Mucosa of gallbladder (tissue), 1 donor: ENCODE results near the gene EMC9. TPM values are rescaled to one million over a fixed set of nuclear protein-coding genes. Genes with fewer than 3 reads are reported as not detected.

Source experiments
- DNase-seq: peaks from one replicate; pipeline ENCODE4 v3.0.0-alpha.2; 2020; ENCODE audit warnings: low spot score
- total RNA-seq: library from RNA; stranded (reverse); gene quantifications from one replicate; pipeline ENCODE4 v1.2.1, GENCODE V29; 2021
- donor health status: DM: no; HTN: no; CAD: no.

EMC9 gene
- total RNA-seq, 1 donor from 2014 or later: 24.0 TPM

DNA sequence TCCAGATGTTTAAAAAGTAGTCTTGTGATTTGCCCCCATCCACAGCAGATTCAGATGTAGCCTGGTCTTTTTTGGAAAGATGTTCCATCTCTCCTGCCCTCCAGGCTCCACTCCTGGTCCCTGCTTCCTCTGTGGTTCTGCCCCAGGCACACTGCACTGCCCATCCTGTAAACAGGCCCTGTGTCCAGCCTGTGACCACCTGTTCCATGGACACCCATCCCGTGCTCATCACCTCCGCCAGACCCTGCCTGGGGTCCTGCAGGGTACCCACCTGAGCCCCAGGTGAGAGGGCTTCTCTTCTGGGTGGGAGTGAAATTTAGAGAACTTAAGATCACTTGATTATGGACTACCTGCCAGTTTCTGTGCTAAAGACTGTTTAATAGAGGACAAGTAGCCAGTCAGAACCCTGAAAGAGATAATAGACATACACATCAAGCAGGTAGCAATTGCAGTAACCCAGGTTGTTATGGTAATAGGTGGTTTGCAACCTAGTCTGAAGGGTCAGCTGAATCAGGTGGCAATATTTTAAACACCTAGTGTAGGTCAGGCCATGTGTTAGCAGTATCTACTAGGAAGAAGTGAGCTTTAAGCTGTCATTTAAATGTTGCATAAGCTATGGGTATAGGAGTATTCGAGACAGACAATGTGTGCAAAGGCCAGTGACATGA lies 8.0 kb upstream of the EMC9 start:
- DNase-seq: no peak

DNA sequence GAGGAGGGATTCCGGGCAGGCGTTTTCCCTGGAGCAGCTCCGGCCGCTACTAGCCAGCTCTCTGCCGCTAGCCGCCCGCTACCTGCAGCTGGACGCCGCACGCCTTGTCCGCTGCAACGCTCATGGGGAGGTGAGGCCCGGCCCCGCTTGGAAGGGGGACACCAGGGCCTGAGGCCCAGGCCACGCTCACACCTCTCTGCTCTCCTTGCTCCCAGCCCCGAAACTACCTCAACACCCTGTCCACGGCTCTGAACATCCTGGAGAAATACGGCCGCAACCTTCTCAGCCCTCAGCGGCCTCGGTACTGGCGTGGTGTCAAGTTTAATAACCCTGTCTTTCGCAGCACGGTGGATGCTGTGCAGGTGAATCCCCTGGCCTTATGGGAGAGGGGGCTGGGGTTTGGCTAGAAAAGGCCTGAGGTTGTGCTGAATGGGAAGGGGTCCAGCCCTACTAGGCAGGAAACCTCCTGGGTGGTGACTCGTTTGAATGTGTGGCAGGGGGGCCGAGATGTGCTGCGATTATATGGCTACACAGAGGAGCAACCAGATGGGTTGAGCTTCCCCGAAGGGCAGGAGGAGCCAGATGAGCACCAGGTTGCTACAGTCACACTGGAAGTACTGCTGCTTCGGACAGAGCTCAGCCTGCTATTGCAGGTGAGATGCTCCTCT lies 6.5 kb upstream of the EMC9 start:
- DNase-seq: no peak

DNA sequence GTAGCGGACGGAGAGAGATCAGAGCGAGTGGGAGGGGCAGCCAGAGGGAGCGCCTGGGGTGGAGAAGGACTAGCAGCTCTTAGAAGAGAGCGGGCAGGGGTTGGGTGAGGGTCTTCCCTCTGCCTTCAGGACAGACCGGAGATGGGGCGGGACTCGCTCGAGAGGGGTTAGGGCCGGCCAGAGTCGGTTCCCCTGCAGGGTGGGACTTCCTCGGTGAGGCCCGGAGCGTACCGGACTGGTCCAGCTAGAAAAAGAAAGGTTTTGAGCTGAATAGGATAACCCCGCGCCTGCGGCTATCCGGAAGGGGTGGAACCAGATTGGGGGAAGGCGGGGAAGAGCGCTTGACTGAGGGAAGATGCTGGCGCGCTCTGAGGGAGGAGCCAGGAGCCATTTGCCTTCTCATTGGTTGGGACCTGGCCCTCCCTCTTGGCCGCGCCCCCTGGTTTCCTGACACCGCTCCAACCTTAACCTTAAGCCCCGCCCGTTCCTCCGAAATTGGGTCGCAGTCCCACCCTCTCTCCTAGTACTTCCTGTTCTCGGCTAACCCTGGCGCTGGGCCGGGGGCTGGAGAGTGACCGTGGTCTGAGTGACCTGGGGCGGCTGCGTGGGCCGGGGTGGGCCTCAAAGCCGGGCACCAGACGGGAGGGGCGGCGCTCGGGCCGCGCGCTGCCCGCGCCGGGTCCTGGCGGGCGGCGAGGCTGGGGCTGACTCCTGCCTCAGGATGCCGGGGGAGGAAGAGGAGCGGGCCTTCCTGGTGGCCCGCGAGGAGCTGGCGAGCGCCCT lies 5.8 kb upstream of the EMC9 start, which contains the start of gene RNF31:
TSS of gene RNF31 (plus strand) at position 521 of the 783 bp plus-strand sequence. CDS start at position 722, 201 bp downstream.
- DNase-seq: peak; percentile 98

DNA sequence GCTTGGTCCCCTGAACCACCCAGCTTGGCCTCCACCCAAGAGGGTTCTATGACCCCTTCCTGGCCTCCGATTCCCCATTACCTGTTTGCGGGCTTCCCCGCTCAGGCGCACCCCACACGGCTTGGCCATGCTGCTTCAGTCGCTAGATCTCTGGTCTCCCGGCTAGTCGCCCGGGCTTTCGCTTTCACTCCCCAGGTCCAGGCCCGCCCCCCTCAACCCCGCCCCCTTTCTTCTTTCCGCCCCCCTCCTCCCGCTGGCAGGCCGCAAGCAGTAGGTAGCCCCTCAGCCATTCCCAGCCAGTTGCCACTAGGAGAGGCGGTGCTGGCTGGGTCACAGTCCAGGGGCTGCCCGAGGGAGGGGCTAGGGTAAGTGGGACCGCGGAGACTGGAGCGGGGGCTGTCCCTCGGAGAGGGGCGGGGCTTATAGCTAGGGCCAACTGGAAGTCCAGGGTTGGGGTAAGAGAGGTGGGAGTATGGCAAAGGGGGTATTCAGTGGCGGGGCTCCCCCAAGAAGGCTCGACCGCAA lies 5.1 kb upstream of the EMC9 start, which contains the start of gene PSME2:
TSS of gene PSME2 (minus strand) at position 158 of the 525 bp plus-strand sequence. CDS start at position 129, 29 bp downstream.
- DNase-seq: peak; percentile 93

DNA sequence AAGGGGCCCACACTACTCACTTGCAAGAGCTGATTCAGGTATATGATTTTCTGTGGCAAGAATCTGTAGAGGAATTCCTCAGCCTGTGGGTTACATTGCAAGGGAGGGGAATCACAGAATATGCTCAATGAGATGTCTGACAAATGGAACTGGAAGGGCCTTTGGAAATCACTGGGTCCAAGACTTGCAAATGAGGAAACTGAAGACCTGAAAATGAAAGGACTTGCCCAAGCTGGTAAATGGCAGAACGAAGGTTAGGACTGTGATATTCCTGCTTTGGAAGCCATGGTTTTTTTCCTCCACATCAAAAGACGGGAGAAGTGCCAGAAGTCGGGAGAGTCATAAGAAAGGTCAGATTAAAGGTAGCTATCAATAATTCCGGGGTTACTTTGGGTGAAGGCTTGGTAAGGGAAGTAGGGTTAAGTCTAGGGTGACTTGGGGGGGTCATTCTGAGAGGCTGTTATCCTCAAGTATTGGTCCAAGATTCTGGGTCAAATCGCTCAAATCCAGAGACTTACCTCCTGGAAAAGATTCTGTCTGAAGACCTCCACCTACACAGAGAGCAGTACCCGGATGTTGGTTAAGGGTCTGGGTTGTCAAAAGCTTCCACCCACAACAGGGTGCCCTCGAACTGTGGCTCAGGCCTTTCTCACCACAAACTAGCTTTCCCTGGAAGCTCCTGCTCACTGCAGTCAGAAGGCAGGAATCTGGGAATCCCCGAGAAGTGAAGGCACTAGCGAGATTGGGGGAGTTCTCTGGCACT lies 4.5 kb upstream of the EMC9 start:
- no peak for DNase-seq

DNA sequence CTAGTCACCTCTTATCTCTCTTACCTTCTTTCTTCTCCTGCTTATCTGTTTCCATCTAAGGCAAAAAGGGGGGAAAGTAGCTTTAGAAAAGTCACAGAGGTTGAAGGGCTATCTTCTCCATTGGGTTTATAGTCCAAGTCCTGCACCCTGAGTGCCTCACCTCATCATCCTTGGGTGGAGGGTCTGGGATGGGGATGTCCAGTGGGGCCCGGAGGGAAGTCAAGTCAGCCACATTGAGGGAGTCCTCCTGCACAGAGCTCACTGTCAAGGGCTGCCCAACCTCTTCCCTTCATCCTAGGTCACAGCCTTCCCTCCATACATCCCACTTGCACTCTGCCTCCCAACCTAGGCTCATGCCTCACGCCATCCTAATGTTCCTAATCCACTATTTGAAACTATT lies 3.8 kb upstream of the EMC9 start:
- no peak for DNase-seq

DNA sequence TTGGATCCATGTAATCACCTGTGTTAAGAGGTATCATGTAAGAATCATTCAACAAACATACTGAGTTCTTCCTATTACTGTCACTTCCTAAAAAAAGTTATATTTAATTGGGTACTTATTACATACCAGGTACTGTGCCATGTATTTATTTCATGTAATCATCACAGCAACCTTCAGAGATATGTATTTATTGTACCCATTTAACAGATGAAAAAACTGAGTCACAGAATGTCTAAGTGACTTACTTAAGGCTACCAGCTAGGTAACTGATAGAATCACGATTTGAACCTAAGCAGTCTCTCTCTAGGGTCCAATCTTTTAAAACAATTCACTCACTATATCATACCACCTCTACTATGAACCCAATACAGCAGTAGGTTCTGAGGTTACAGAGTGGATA lies 3.1 kb upstream of the EMC9 start:
- no peak for DNase-seq

DNA sequence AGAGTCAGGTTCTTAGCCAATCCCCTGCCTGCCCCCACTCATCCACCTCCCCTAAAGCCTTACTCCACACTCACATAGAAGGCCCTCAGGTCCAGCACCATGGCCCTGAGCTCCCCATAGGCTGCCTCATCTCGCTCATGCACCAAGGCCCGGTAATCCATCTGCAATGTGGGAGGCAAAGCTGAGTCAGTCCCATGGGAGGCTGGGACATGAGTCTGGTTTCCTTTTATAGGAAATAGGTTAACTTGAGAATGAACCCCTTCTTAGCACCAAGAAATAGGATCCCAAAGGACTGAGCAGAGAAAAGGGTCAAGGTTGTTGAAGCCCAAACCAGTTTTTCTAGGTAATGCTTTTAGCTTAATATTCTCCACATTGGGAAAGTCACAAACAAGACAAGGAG lies 2.1 kb upstream of the EMC9 start:
- no peak for DNase-seq

DNA sequence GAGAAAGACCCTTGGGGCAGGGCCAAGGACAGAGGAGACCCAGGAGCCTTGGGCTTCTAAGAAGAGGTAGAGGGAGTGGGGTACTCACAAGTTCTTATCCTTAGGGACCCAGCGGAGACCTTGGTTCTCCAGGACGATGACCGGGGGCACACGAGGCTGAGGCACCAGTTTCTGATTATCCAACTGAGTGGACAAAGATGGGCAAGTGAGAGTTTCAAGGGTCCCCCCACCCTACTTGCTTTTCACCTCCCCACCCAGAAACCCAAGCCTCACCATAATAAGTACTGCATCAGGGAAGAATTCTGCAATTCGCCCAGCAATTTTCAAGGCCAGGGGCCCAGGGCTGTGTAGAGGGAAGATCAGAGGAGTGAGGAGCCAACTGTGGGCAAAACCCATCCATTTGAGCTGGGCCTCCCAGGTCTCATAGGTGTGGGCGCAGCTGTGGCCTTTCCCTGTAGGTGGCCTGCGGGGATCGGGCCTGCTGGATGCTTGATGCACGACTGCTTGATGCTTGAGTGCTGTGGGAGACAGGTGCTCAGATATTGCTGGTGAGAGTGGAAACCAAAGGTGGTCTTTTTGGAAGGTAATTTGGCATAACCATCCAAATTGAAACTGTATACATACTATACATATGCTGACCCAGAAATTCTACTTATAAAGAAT lies 2.0 kb downstream of the EMC9 start:
- no peak for DNase-seq

DNA sequence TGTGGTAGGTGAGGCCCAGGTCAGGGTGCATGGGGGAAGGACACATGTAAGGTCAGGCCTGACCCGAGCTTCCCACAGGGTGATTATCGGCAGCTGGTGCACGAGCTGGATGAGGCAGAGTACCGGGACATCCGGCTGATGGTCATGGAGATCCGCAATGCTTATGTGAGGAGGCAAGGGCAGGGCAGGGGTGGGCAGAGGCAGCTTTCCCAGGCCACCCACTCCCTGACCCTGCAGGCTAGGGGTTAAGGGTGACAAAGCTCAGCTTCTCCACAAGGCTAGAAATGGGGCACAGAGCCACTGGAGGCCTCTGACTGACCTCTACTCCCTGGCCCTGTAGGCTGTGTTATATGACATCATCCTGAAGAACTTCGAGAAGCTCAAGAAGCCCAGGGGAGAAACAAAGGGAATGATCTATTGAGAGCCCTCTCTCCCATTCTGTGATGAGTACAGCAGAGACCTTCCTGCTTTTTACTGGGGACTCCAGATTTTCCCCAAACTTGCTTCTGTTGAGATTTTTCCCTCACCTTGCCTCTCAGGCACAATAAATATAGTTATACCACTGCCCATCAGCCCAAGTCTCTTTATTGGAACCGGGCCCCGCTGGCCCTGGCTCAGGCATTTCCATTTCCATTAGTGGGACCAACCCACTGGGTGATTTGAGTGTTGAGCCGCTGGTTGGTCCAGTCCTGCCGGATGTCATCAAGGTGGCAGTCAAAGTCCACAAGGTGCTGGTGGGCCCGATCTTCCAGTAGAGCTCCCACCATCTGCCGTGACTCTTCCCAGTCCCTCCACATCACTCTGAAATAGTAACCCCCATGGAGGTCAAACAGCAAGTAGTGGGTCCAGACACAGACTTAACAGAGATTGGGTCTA lies 2.8 kb downstream of the EMC9 start:
- no peak for DNase-seq

DNA sequence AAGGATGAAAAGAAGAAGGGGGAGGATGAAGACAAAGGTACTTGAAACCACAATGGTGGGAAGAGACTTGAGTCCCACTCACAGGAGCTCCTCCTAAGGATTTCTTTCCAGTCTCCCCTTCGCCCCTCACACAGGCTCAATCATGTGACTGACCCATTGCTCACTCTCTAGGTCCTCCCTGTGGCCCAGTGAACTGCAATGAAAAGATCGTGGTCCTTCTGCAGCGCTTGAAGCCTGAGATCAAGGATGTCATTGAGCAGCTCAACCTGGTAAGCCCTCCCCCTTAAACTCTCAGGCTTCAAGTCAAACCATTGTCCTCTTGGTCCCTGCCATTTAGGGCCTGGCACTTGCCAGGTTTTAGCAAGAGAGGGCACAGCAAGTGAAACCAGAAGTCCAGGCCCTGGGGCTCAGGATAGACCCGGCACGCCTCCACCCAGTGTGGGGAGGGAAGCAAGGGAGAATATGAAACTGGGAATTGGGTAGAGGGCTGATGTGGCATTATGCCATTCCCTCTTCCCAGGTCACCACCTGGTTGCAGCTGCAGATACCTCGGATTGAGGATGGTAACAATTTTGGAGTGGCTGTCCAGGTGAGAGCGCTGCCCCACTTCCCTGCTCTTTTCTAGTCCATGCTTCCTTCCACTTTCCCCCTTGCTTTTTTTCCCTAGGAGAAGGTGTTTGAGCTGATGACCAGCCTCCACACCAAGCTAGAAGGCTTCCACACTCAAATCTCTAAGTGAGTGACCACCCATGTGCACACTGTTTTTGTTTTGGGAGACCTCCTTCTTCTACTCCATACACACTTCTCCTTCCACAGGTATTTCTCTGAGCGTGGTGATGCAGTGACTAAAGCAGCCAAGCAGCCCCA lies 3.6 kb downstream of the EMC9 start:
- DNase-seq: no peak

DNA sequence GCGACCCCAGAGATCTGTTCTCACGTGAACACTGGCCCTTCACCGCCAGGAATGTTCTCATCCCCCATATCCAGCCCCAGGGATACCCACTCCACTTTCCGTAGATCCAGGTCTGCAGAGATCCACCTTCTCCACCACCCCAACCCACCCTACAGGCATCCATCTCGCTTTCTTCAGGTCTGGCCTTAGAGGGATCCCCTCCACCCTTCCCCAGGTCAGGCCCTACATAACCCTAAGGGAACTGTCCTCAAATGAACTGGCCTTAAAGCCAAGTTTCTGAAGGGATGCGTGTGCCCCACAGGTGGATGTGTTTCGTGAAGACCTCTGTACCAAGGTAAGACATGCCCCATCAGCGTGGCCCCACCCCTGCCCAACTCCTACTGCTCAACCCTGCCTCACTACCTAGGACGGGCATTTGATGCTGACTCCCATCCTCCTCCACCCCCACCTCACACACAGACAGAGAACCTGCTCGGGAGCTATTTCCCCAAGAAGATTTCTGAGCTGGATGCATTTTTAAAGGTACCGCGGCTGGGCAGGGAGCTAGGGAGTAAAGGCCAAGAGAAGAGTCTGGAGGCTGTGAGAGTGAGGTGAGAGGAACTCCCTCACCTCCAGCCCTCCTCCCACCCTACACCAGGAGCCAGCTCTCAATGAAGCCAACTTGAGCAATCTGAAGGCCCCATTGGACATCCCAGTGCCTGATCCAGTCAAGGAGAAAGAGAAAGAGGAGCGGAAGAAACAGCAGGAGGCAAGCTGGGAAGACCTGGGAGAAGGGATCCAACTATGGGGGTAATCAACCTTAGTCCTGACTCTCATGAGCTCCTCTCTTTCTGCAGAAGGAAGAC lies 4.5 kb downstream of the EMC9 start:
- no peak for DNase-seq

DNA sequence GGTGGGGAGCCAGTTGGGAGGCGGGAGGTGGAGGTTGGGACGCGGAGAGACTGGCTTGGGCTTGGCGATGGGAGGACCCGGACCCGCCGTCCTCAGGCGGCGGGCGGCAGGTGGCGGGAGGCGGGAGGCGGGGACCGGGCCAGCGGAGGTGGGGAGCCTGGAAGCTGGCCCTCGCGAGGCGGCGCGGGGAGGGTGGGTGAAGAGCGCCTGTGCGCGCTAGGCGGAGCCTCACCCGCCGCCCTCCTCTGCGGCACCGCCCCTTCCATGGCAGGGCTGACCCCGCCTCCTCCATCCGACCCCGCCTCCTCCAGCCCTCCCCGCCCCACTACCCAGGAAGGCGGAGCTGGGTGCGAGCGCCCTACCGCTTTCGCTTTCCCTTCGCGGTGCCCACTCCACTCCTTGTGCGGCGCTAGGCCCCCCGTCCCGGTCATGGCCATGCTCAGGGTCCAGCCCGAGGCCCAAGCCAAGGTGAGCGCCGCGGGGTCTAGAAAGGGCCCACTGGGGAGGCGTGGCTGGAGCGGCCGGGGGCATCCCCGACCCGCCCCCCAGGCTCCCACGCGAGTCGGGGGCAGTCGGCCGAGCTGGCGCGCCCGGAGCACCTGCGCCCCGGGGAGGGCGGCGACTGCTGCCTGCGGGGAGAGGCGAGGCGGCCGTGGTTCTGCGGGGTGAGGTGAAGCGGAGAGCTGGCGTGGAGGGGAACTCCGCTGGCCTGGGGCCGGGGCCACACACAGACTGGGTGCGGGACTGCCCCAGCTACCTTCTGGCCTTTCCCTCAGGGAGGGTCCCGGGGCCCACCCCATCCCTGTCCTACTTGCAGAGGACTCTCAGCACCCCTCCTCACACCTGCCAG lies 5.3 kb downstream of the EMC9 start, which contains the start of gene PSME1:
TSS of gene PSME1 (plus strand) at position 361 of the 850 bp plus-strand sequence. CDS start at position 430, 69 bp downstream.
- peak; percentile 94 for DNase-seq

DNA sequence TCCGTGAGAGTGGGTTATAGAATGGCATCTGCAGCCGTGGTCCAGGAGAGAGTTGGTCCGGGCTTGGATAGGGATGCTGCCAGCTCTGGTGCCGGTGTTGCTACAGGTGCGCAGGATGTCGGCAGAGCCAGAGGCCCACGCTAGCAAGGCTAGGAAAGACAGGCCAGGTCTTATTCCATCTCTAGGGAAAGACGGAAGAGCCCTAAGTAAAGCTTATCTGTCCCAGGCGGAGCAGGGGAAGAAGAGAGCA lies 5.9 kb downstream of the EMC9 start:
- DNase-seq: no peak

DNA sequence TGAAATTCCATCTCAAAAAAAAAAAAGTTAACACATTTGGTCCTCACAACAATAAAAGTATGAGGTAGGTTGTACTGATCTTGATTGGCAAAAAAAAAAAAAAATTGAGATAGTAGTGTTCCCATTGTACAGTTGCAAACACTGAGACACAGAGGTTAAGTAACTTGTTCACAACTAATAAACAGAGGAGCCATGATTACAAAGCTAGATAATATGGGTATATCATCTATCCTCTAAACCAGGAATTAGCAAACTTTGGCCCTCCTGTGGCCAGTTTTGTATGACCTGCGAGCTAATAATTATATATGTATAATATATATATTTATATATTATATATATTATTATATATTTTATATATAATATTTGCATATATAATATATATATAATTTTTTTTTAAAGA lies 7.7 kb downstream of the EMC9 start:
- no peak for DNase-seq

DNA sequence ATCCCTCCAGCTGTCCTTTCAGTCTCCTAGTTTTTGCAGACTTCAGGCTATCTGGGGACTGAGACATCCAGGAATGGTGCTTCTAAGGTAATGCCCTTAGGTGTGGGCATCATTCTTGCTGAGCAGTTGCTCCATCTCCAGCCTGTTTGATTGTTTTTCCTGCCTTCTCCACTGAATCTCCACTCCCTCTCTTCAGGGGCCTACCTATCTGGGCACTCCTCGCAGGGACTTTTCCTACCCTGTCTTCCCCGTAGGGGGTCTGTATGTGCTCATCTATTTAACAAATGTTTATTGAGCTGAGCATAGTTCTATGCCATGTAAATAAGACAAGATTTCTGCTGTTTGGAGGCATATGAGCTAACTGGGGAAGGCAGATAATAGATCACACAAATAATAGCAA lies 8.4 kb downstream of the EMC9 start:
- DNase-seq: no peak

DNA sequence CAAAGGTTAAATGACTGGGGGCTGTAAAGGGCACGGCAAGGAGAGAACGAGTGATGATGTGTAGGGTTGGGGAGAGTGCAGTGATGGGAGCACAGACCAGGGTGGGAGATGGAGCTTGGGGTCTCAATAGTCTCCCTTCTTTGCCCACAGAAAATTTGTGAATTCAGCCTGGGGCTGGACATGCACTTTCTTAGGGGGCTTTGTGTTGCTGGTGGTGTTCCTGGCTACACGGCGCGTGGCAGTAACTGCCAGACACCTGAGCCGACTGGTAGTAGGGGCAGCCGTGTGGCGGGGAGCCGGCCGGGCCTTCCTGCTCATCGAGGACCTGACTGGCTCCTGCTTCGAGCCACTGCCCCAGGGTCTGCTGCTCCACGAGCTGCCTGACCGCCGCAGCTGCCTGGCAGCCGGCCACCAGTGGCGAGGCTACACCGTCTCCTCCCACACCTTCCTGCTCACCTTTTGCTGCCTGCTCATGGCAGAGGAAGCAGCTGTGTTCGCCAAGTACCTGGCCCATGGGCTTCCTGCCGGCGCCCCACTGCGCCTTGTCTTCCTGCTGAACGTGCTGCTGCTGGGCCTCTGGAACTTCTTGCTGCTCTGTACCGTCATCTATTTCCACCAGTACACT lies 9.2 kb downstream of the EMC9 start:
- DNase-seq: no peak
